Cardiac septum (tissue), 1 donor: Measurements from ENCODE around the gene HPCAL1. TPM values are rescaled to one million over a fixed set of nuclear protein-coding genes. Genes with fewer than 3 reads are reported as not detected.
A peak's percentile ranks its signal among the peaks of the same experiment; 100 is the strongest.
"Not testable (repeated sequence)": the region's sequence is repeated elsewhere in the genome, so short reads cannot be mapped to it uniquely, and the experiment has no call there.

Source experiments
- DNase-seq: peaks from one replicate; pipeline ENCODE4 v3.0.0-alpha.2; 2020; ENCODE audit warnings: low spot score
- intact Hi-C: fragments of 100-400 bp; cut with DNase I; formaldehyde crosslinking; loops from one replicate; pipeline ENCODE4 v1.14.0; 2022
- total RNA-seq: library from RNA; stranded (reverse); fragmentation: NEBNext Ultra II Directional; extraction: Animal tissue kit (Norgen Biotek cat#: 25700); gene quantifications from one replicate; pipeline ENCODE4 v1.2.1, GENCODE V29; 2021
- donor health status: DM: no; HTN: no; CAD: no.

The HPCAL1 gene
- total RNA-seq, 1 donor from 2014 or later: 21.6 TPM

DNA sequence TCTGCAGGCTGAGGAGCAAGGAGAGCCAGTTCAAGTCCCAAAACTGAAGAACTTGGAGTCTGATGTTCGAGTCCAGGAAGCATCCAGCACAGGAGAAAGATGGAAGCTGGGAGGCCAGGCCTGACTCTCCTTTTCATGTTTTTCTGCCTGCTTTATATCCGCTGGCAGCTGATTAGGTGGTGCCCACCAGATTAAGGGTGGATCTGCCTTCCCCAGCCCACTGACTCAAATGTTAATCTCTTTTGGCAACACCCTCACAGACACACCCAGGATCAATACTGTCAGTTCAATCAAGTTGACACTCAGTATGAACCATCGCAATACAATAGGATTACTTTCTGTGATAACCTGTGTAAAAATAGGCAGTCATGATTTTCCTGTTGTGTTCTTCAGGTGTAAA, 154.5 kb downstream of the HPCAL1 start:
- intact Hi-C loops, DNase-seq: not testable (repeated sequence)

DNA sequence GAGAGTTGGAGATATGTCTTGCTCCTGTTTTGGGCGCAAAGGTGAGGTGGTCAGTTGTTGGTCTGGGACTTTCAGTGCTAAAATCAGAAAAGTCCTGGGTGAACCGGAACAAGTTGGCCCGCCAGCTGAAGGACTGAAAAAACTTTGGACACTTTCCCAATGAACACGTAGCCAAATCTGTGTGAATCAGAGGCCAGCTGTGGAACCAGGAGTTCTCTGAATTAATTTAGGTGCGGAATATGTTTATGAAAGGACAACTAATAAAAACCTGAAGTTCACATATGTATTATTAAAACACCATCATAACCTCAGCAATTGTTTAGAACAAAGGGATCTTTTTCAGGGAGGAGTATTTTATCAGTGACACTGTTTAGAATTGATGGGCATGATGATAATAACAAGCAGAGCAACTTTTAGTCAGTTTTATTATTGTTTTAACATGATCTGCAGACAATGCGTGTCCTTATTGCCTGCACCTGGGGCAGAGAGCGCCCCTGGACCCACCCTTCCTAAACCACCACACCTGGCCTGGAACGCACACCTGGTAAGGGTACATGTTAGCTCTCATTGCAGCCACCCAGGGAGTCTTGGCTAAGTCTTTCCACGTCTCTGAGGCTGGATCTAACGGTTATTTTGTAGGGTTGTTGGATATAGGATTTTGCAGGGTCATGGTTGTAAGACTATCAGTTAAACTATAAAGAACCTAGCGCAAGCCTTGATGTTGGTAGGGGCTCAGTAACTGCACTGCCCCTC, 155.3 kb downstream of the HPCAL1 start:
- intact Hi-C loops: no loop called here
- no peak for DNase-seq

DNA sequence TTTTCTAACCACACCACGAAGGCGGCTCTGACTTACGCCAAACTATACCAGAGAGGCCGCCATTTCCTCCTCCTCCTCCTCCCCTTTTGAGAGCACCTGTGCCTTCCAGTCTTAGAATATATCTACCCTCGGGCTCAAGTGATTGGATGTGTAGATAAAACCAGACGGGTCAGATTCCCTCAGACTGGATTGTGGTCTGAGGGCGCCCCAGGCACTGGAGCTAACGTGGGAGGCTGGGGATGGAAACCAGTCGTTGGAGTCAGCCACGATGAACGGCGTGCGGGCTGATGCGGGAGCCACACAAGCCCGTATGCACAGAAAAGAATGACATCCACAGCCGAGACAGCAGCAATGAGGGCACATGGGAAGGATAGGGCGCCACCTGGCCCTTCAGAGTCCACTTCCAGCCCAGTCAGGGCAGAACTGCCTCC, 157.7 kb downstream of the HPCAL1 start:
- intact Hi-C loops: no loop called here

DNA sequence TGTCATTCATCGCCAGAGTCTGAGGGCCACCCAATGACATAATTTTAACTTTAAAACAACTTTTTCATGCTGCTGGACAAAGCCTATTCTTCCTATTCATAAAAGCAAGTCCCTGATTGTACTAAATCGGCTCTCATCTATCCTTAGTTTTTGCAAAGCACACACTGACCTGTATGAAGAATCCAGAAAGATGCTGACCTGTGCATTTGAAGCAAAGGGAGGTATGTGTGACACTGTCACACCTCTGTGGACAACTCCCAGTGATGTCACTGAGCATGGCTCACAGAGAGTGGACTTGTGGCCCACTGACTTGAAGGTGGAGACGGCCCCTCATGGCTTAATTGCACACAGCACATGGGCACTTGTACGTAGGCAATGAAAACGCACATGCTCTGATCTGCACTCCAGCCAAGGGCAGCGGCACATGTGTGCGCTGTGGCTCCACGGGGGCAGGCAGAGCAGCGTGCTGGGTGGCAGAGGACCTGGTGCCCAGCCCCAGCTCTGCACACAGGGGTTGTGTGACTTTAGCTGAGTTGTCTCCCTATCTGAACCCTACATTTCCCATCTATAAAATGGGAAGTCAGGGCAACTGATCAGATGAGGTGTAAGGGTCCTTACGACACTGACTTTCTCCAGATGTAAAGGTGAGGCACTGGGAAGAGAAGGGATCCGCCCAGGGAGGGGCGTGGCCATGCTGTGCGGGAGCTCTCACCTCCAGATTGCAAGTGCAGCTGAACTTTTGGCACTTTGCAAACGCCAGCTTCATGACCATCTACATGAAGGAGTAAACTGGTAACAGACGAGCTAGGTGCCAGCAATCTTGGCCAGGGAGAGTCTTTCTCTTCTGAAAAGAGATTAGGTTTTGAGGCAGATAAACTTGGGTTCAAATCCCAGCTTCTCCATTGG, 159.7 kb downstream of the HPCAL1 start:
- intact Hi-C loops: no loop called here
- DNase-seq: no peak

More for the DNA sequence above, 157.7 kb downstream of the HPCAL1 start:
- DNase-seq: no peak

DNA sequence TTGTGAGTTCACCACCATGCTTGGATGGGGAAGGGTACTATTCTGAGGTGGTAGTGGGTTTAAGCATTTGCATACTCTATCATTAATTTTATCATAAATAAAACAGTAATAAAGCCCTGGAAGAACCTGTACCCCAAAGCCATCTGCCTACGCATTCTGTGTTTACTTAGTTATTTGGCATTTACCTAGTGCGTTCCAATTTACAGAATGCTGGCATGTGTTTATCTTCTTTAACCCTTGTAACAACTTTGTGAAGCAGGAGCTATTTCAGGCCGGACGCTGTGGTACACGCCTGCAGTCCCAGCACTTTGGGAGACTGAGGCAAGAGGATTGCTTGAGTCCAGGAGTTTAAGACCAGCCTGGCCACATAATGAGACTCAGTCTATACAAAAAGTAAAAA, 163.2 kb downstream of the HPCAL1 start:
- no peak for DNase-seq
- intact Hi-C loops: no loop called here

DNA sequence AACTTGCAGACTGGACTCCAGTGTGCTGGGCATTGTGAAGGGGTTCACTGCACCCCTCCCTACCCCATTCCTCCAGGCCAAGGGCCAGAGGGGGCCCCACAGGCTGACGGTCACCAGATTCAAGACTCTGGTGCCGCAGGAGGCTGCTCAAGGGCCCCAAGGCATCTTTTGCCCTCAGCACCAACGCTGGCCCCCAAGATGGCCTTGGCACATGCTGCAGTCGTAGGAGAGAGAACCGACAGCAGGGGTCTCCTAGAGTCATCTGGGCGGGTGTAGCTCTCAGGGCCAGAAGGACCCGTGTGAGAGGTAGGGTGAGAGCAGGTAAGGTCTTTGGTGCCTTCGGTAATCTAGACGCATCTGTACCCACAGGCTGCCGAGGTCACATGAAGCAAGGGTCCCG, 164.1 kb downstream of the HPCAL1 start:
- intact Hi-C loops: no loop called here

DNA sequence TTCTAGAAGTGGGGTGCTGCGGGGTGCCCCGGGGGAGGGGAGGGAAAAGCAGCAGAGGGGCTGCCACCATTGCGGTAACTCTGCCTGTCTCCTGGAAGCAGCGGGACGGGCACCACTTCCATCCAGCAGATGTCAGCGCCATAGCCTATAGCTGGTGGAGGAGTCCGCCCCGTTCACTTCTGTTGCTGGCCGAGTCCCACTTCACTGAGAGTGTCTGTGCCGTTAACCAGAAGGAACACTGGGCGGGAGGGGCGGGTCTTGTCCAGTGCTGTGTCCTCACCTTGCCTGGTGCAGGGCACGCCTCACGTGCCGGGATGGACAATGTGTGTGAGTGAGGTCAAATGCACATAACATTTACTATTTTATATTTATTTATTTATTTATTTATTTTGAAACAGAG, 164.7 kb downstream of the HPCAL1 start:
- peak; percentile 71 for DNase-seq
- intact Hi-C loops: no loop called here

More for the DNA sequence above, 164.1 kb downstream of the HPCAL1 start:
- DNase-seq: peak; percentile 63

DNA sequence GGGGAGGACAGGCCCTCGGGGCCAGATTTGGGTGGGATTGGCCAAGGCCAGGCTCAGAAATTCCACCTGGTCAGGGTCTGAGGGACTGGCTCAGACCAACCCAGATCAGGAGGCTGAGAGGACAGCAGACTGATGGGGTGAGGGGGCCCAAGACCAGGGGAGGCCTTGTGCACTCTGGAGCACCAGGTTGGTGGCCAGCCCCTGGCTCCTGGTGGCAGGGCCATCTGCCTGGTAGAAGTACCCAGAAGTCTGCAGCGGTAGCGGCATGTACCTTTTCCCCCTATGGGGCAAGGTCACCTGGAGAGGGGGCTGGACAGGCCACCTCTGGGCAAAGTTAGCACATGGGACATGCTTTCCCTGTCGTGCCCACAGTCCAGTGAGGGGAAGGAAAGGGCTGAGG, 166.6 kb downstream of the HPCAL1 start:
- intact Hi-C loops: no loop called here
- peak; percentile 71 for DNase-seq

DNA sequence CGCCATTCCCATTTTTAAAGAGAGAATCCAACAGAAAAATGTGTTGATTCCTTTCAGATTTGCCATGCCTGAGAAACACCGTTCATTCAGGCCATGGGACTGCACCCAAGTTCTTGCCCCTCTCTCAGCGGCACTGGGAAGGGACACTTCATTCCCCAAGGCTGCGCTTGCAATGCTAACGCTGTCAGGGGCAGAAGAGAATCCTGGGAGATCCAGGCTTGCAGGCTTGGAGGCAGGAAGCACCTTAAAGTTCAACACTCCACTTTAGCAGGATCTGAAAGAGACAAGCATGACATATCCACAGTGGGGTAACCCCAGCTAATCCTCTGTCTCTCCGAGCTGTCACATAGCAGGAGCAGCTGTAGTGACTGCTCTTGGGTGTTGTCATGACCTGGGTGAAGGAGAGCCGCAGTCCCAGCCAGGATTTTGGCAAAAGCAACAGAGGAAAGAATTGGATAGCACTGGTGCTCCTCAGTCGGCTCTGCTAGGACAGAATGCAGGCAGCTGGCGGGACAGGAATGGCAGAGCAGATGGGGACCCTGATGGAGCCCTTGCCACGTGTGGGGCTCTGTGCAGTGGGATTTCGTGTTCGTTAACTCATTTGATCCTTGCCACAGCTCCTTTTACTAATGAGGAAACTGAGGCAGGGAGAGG, 167.4 kb downstream of the HPCAL1 start:
- intact Hi-C loops: no loop called here
- DNase-seq: peak; percentile 69

DNA sequence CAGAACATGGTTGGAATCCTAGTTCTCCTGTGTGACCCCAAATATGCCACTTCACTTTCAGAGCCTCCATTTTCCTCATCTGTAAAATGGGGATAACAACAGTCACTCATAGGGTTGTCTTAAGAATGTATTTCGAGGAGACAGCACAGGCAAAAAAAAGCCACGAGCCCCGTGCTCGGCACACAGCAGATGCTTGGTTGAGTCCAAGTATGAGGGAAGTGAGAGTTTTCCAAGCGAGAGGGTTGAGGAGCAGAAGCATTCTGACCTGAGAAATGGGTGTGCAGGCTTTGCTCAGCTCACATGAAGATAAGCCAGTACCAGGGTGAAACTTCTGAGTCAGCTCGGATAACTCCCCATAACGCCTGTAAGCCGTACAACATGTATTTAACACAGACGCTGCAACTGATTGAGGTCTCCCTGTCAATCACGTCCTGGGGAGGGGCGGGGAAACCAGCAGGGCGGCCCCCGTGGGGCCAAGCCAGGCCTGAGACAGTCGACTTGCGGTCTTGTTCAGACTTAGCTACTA, 168.4 kb downstream of the HPCAL1 start:
- intact Hi-C loops: no loop called here
- DNase-seq: peak; percentile 63

DNA sequence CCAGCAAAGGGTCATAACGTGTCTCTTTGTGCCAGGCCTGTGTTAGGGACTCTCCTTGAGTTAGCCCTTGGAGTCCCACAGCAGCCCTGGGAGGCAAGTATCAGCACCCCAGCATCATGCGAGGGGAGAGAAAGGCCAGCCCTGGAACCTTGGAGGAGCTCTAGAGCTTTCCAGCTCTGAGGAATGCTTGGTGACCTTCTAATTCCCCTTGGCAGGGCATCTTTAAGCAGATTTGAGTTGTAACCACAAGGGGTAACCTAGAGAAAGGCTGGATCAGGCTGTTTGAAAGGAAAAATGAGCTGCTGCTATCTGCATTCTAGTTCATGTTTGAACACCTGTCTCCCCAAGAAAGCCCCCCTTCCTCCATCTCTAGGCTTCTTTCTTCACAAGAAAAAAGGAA, 169.3 kb downstream of the HPCAL1 start:
- no peak for DNase-seq
- intact Hi-C loops: no loop called here

DNA sequence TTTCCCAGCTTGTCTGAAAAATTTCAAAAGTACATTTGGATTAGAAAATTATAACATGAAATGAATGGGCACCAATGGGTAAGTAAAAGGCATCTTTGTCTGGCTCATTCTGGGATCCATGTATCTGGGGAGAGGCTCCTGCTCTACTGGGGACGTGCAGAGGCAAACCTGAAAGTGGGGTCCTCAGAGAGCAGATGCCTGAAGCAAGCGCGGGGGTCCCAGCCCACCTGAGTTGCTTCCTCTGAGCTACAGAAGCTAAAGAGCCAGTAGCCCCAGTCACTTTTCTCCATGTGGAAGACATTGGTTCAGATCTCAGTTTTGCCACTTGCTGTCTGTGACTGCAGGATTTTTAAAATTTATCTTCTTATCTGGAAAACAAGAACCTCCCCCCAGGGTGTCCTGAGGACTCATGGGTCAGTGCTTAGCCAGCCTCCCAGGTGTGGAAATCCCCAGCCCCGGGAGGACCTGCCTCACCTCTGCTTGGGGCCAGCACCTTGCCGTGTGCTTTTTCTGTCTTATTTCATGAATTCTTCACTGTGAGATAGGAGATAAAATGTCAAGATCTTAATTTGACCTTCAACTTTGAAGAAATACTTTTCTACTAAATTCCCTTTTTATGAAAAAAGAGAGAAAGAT, 170.5 kb downstream of the HPCAL1 start:
- intact Hi-C loops: no loop called here

DNA sequence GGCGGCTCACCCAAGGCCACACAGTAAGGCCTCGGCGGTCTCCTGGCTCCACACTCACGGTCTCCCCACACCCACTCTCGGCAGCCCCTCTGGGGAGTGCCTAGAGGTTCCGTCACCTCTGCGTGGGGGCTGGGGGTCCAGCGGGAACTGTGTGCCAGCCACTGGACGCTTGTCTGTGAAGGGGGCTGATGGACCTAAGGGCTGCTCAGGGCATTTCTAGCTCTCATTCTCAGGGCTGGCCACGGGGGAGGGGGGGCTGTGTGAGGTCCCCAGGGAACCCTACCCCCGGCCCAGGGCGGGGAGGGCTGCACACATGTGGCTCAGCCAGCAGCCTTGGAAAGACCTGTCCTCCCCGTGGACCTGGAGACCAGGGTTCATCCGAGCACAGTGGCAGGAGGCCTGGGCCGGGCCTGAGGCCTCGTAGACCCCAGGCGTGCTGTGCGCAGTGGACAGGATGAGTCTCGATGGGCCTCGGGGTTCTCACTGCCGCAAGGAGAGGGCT, 172.6 kb downstream of the HPCAL1 start:
- intact Hi-C loops: no loop called here
- no peak for DNase-seq

More for the DNA sequence above, 170.5 kb downstream of the HPCAL1 start:
- peak; percentile 33 for DNase-seq

DNA sequence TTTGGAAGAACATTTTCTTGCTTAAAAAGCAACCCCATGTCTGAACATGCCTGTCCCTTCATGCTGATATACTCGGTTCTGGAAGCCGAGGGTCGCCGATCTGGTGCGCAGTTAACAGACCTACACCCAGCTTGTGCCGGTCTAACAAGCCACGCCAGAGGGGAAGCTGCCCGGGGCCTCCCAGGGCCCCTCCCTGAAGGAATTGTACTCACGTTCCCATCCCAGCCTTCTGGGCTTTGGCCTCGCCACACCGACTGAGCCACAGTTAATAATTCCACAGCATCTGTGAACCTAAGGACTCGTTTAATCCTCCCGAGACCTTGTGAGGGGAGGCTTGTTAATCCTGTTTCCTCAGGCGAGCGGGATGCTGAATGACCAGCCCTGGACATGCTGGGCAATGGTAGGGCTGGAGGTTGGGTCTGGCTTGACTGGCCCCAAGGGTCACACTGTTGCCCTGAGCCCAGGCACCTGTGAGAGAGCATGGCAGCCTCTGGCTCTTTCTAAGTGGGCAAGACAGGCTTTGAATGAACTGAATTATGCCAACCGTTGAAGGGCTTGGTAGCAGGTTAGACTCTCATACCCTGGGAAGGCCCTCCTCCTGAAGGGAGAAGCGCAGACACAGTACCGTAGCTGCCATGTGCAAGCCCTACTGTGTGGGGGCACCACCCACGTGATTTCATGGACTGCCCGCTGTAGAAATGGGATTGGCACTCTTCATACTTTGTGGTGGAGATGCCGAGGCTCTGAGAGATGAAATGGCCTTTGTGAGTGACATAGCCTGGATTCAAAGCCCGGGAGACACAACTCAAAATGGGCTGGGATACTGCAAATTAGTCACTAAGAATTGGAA, 173.3 kb downstream of the HPCAL1 start:
- intact Hi-C loops: no loop called here
- peak; percentile 67 for DNase-seq

DNA sequence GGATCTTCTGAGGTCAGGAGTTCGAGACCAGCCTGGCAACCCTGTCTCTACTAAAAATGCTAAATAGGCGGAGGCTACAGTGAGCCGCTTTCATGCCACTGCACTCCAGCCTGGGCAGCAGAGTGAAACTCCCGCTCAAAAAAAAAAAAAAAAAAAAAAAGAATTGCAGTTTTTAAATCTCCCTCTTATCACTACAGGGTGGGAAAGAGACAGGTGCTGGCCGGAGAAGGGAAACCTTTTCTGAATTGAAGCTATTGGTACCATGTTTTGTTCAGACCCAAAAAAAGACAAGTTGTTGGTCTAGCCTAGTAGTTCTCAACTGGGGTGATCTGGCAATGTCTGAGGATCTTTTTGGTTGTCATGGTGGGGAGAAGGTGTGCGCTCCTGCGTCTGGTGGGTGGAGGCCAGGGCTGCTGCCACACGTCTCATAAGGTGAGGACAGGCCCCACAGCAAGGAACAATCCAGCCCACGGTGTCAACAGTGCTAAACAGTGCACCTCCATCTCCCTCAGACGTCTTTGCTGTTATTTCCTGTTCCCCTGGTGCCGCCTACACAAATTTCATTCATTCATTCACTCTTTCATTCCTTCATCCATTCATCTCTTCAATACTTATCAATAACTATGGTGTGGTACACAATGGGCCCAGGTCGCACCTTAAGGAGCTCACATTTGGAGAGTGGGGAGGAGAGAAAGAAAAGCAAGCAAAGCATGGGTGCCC, 174.2 kb downstream of the HPCAL1 start:
- DNase-seq: no peak
- intact Hi-C loops: no loop called here
